ENCODE data around the gene DUSP12. TPM values are rescaled to one million over a fixed set of nuclear protein-coding genes. Genes with fewer than 3 reads are reported as not detected.

DUSP12 gene
- total RNA-seq, 4 donors from 2014 or later, result 7.7 to 23.1 (median 16.3) TPM

- no peak overlapping the region for H3K27ac ChIP-seq
- DNase-seq, result no peak
- no peak overlapping the region for H3K4me3 ChIP-seq
- TF ChIP-seq POLR2A (IDR thresholded peaks at IDR 0.05) (no peak), CTCF (IDR thresholded peaks at IDR 0.05) (no peak)
- no peaks in the 10 kb centered on the region for H3K36me3 ChIP-seq
- H3K27me3 ChIP-seq, result peaks cover 0 to 3% of the 10 kb centered on the region in 2 donors
- no peaks in the 10 kb centered on the region for H3K9me3 ChIP-seq
- peaks cover 0 to 9% (median 1%) of the 10 kb centered on the region in 4 donors for H3K4me1 ChIP-seq
Measured at GRCh38 chr1:161731241-161731640, 18.3 kb upstream of the DUSP12 start.

- Histone ChIP-seq H3K27me3 (peaks cover 0 to 3% of the 10 kb centered on the region in 2 donors), H3K4me1 (peaks cover 0 to 5% (median 1%) of the 10 kb centered on the region in 4 donors), H3K9me3 (no peaks in the 10 kb centered on the region), H3K36me3 (no peaks in the 10 kb centered on the region), H3K4me3 (no peak overlapping the region), H3K27ac (no peak overlapping the region)
- TF ChIP-seq POLR2A (IDR thresholded peaks at IDR 0.05) (no peak), CTCF (IDR thresholded peaks at IDR 0.05) (no peak)
- DNase-seq, result no peak
Measured at GRCh38 chr1:161731981-161732718, 17.4 kb upstream of the DUSP12 start.

GRCh38 chr1:161733526-161733925 lies 16.1 kb upstream of the DUSP12 start:
- Histone ChIP-seq H3K36me3 (no peaks in the 10 kb centered on the region), H3K4me3 (no peak overlapping the region), H3K4me1 (no peaks in the 10 kb centered on the region), H3K27me3 (no peaks in the 10 kb centered on the region), H3K9me3 (no peaks in the 10 kb centered on the region), H3K27ac (no peak overlapping the region)
- TF ChIP-seq CTCF (IDR thresholded peaks at IDR 0.05) (no peak), POLR2A (IDR thresholded peaks at IDR 0.05) (no peak)
- DNase-seq, result no peak

GRCh38 chr1:161735837-161736236 lies 13.7 kb upstream of the DUSP12 start:
- TF ChIP-seq POLR2A (IDR thresholded peaks at IDR 0.05) (no peak), CTCF (IDR thresholded peaks at IDR 0.05) (no peak)
- no peaks in the 10 kb centered on the region for H3K36me3 ChIP-seq
- H3K4me3 ChIP-seq, result no peak overlapping the region
- peaks cover 0 to 6% (median 2%) of the 10 kb centered on the region in 4 donors for H3K4me1 ChIP-seq
- no peaks in the 10 kb centered on the region for H3K9me3 ChIP-seq
- H3K27ac ChIP-seq, result no peak overlapping the region
- no peaks in the 10 kb centered on the region for H3K27me3 ChIP-seq
- no peak for DNase-seq

- H3K27ac ChIP-seq, result no peak overlapping the region
- no peaks in the 10 kb centered on the region for H3K9me3 ChIP-seq
- no peak for TF ChIP-seq POLR2A (IDR thresholded peaks at IDR 0.05)
- no peak for TF ChIP-seq CTCF (IDR thresholded peaks at IDR 0.05)
- H3K4me1 ChIP-seq, result peaks cover 0 to 6% (median 2%) of the 10 kb centered on the region in 4 donors
- no peaks in the 10 kb centered on the region for H3K27me3 ChIP-seq
- H3K4me3 ChIP-seq, result no peak overlapping the region
- H3K36me3 ChIP-seq, result no peaks in the 10 kb centered on the region
- DNase-seq, result no peak
Measured at GRCh38 chr1:161736335-161736969, 13.1 kb upstream of the DUSP12 start.

All from Peyer's patch (tissue), 4 donors.